ENCODE results near the gene USP28. TPM values are rescaled to one million over a fixed set of nuclear protein-coding genes. Genes with fewer than 3 reads are reported as not detected.
"Not testable (repeated sequence)": the region's sequence is repeated elsewhere in the genome, so short reads cannot be mapped to it uniquely, and the experiment has no call there.

USP28 gene
- total RNA-seq, 1 donor = 17.0 TPM

- Histone ChIP-seq H3K27me3 (ENCODE audit: insufficient read depth, low read length) (no peaks in the 10 kb centered on the region), H3K9me3 (ENCODE audit: low read depth, low read length) (no peaks in the 10 kb centered on the region)
Observed at GRCh38 chr11:113828191-113828590, 47.2 kb downstream of the USP28 start.

GRCh38 chr11:113827477-113827876 is 47.9 kb downstream of the USP28 start:
- Histone ChIP-seq H3K27me3 (ENCODE audit: insufficient read depth, low read length) (no peaks in the 10 kb centered on the region), H3K9me3 (ENCODE audit: low read depth, low read length) (no peaks in the 10 kb centered on the region), H3K4me1 (ENCODE audit: insufficient read depth, low read length) (no peaks in the 10 kb centered on the region), H3K4me3 (ENCODE audit: low read length) (no peak overlapping the region)

More at GRCh38 chr11:113828191-113828590, 47.2 kb downstream of the USP28 start:
- H3K4me3 ChIP-seq (ENCODE audit: low read length) = no peak overlapping the region
- no peaks in the 10 kb centered on the region for H3K4me1 ChIP-seq (ENCODE audit: insufficient read depth, low read length)

GRCh38 chr11:113818426-113818825 is 56.9 kb downstream of the USP28 start:
- Histone ChIP-seq H3K27me3 (ENCODE audit: insufficient read depth, low read length) (no peaks in the 10 kb centered on the region), H3K9me3 (ENCODE audit: low read depth, low read length) (no peaks in the 10 kb centered on the region), H3K4me1 (ENCODE audit: insufficient read depth, low read length) (no peaks in the 10 kb centered on the region), H3K4me3 (ENCODE audit: low read length) (no peak overlapping the region)

GRCh38 chr11:113817626-113818025 is 57.7 kb downstream of the USP28 start:
- Histone ChIP-seq H3K4me1 (ENCODE audit: insufficient read depth, low read length) (no peaks in the 10 kb centered on the region), H3K4me3 (ENCODE audit: low read length) (no peak overlapping the region), H3K27me3 (ENCODE audit: insufficient read depth, low read length) (no peaks in the 10 kb centered on the region), H3K9me3 (ENCODE audit: low read depth, low read length) (no peaks in the 10 kb centered on the region)

- Histone ChIP-seq H3K27me3 (ENCODE audit: insufficient read depth, low read length) (no peaks in the 10 kb centered on the region), H3K9me3 (ENCODE audit: low read depth, low read length) (no peaks in the 10 kb centered on the region), H3K4me3 (ENCODE audit: low read length) (no peak overlapping the region)
Observed at GRCh38 chr11:113817162-113817561, 58.2 kb downstream of the USP28 start.

GRCh38 chr11:113814181-113814580 is 61.2 kb downstream of the USP28 start:
- Histone ChIP-seq H3K4me3 (ENCODE audit: low read length) (no peak overlapping the region), H3K27me3 (ENCODE audit: insufficient read depth, low read length) (no peaks in the 10 kb centered on the region), H3K4me1 (ENCODE audit: insufficient read depth, low read length) (no peaks in the 10 kb centered on the region), H3K9me3 (ENCODE audit: low read depth, low read length) (no peaks in the 10 kb centered on the region)

More at GRCh38 chr11:113817162-113817561, 58.2 kb downstream of the USP28 start:
- H3K4me1 ChIP-seq (ENCODE audit: insufficient read depth, low read length) = no peaks in the 10 kb centered on the region

- Histone ChIP-seq H3K4me3 (ENCODE audit: low read length) (no peak overlapping the region), H3K27me3 (ENCODE audit: insufficient read depth, low read length) (no peaks in the 10 kb centered on the region), H3K4me1 (ENCODE audit: insufficient read depth, low read length) (no peaks in the 10 kb centered on the region), H3K9me3 (ENCODE audit: low read depth, low read length) (no peaks in the 10 kb centered on the region)
Observed at GRCh38 chr11:113808931-113809330, 66.4 kb downstream of the USP28 start.

GRCh38 chr11:113806406-113806805 is 69.0 kb downstream of the USP28 start:
- H3K27me3 ChIP-seq (ENCODE audit: insufficient read depth, low read length) = no peaks in the 10 kb centered on the region
- H3K9me3 ChIP-seq (ENCODE audit: low read depth, low read length) = no peaks in the 10 kb centered on the region
- H3K4me3 ChIP-seq (ENCODE audit: low read length) = no peak overlapping the region
- no peaks in the 10 kb centered on the region for H3K4me1 ChIP-seq (ENCODE audit: insufficient read depth, low read length)

- Histone ChIP-seq H3K4me1 (ENCODE audit: insufficient read depth, low read length) (no peaks in the 10 kb centered on the region), H3K4me3 (ENCODE audit: low read length) (no peak overlapping the region), H3K27me3 (ENCODE audit: insufficient read depth, low read length) (no peaks in the 10 kb centered on the region), H3K9me3 (ENCODE audit: low read depth, low read length) (no peaks in the 10 kb centered on the region)
Observed at GRCh38 chr11:113805640-113806039, 69.7 kb downstream of the USP28 start.

GRCh38 chr11:113802621-113803020 is 72.8 kb downstream of the USP28 start:
- H3K27me3 ChIP-seq (ENCODE audit: insufficient read depth, low read length) = no peaks in the 10 kb centered on the region
- no peaks in the 10 kb centered on the region for H3K9me3 ChIP-seq (ENCODE audit: low read depth, low read length)
- H3K4me1 ChIP-seq (ENCODE audit: insufficient read depth, low read length) = no peaks in the 10 kb centered on the region
- no peak overlapping the region for H3K4me3 ChIP-seq (ENCODE audit: low read length)

GRCh38 chr11:113796663-113797259 is 78.6 kb downstream of the USP28 start:
- H3K9me3 ChIP-seq (ENCODE audit: low read depth, low read length) = no peaks in the 10 kb centered on the region

GRCh38 chr11:113789675-113790320 is 85.6 kb downstream of the USP28 start:
- Histone ChIP-seq H3K9me3 (ENCODE audit: low read depth, low read length) (no peaks in the 10 kb centered on the region), H3K27me3 (ENCODE audit: insufficient read depth, low read length) (no peaks in the 10 kb centered on the region), H3K4me3 (ENCODE audit: low read length) (no peak overlapping the region), H3K4me1 (ENCODE audit: insufficient read depth, low read length) (no peaks in the 10 kb centered on the region)

More at GRCh38 chr11:113796663-113797259, 78.6 kb downstream of the USP28 start:
- H3K4me3 ChIP-seq (ENCODE audit: low read length) = no peak overlapping the region
- H3K4me1 ChIP-seq (ENCODE audit: insufficient read depth, low read length) = no peaks in the 10 kb centered on the region
- H3K27me3 ChIP-seq (ENCODE audit: insufficient read depth, low read length) = no peaks in the 10 kb centered on the region

GRCh38 chr11:113789016-113789415 is 86.4 kb downstream of the USP28 start:
- not testable (repeated sequence) for H3K4me3 ChIP-seq (ENCODE audit: low read length); H3K9me3 ChIP-seq (ENCODE audit: low read depth, low read length); H3K4me1 ChIP-seq (ENCODE audit: insufficient read depth, low read length)

GRCh38 chr11:113782134-113782533 is 93.2 kb downstream of the USP28 start:
- H3K4me3 ChIP-seq (ENCODE audit: low read length) = no peak overlapping the region
- peaks cover 6% of the 10 kb centered on the region for H3K27me3 ChIP-seq (ENCODE audit: insufficient read depth, low read length)
- H3K9me3 ChIP-seq (ENCODE audit: low read depth, low read length) = no peaks in the 10 kb centered on the region
- no peaks in the 10 kb centered on the region for H3K4me1 ChIP-seq (ENCODE audit: insufficient read depth, low read length)

More at GRCh38 chr11:113789016-113789415, 86.4 kb downstream of the USP28 start:
- not testable (repeated sequence) for H3K27me3 ChIP-seq (ENCODE audit: insufficient read depth, low read length)

GRCh38 chr11:113781682-113782081 is 93.7 kb downstream of the USP28 start:
- Histone ChIP-seq H3K9me3 (ENCODE audit: low read depth, low read length) (no peaks in the 10 kb centered on the region), H3K4me1 (ENCODE audit: insufficient read depth, low read length) (no peaks in the 10 kb centered on the region), H3K27me3 (ENCODE audit: insufficient read depth, low read length) (peaks cover 6% of the 10 kb centered on the region), H3K4me3 (ENCODE audit: low read length) (no peak overlapping the region)

- Histone ChIP-seq H3K9me3 (ENCODE audit: low read depth, low read length) (no peaks in the 10 kb centered on the region), H3K4me3 (ENCODE audit: low read length) (no peak within 1 kb of the TSS), H3K27me3 (ENCODE audit: insufficient read depth, low read length) (peaks cover 6% of the 10 kb centered on the region), H3K4me1 (ENCODE audit: insufficient read depth, low read length) (no peaks in the 10 kb centered on the region)
Observed at GRCh38 chr11:113779496-113779895, 95.9 kb downstream of the USP28 start, which contains the start of gene CLDN25. Gene CLDN25 (plus strand): TSS chr11:113779796. CDS start chr11:113779796, 0 bp downstream.

All from mononuclear cell (primary cell).